HEK293T (cell line): ENCODE measurements around the gene OR4C6.

Source experiments
- ARNT ChIP-seq: fragments of 450-650 bp; IDR thresholded peaks from 2 replicates; pipeline ENCODE4 v1.6.1; 2017; ENCODE audit warnings: mild to moderate bottlenecking
- BHLHE40 ChIP-seq: fragments of 450-650 bp; IDR thresholded peaks from 2 replicates; pipeline ENCODE4 v1.6.1; 2016; ENCODE audit warnings: mild to moderate bottlenecking, moderate library complexity, borderline replicate concordance
- CTBP1 ChIP-seq: fragments of 450-650 bp; IDR thresholded peaks from 2 replicates; pipeline ENCODE4 v1.6.1; 2016; ENCODE audit warnings: borderline replicate concordance
- FOXA1 ChIP-seq: fragments of 450-650 bp; IDR thresholded peaks from 2 replicates; pipeline ENCODE4 v1.6.1; 2016; ENCODE audit warnings: mild to moderate bottlenecking
- FOXK2 ChIP-seq: fragments of 450-650 bp; IDR thresholded peaks from 2 replicates; pipeline ENCODE4 v1.6.1; 2016; ENCODE audit warnings: mild to moderate bottlenecking
- FOXM1 ChIP-seq: fragments of 450-650 bp; IDR thresholded peaks from 2 replicates; pipeline ENCODE4 v1.6.1; 2017; ENCODE audit warnings: mild to moderate bottlenecking, borderline replicate concordance
- HDGF ChIP-seq: fragments of 450-650 bp; IDR thresholded peaks from 2 replicates; pipeline ENCODE4 v1.6.1; 2017; ENCODE audit warnings: antibody characterized with exemption, borderline replicate concordance
- L3MBTL2 ChIP-seq: fragments of 450-650 bp; conservative IDR thresholded peaks from 2 replicates; pipeline ENCODE4 v1.6.1; 2016; ENCODE audit warnings: mild to moderate bottlenecking
- LEF1 ChIP-seq: fragments of 450-650 bp; IDR thresholded peaks from 2 replicates; pipeline ENCODE4 v1.6.1; 2017; ENCODE audit warnings: mild to moderate bottlenecking, borderline replicate concordance
- NFRKB ChIP-seq: fragments of 450-650 bp; IDR thresholded peaks from 2 replicates; pipeline ENCODE4 v1.6.1; 2016; ENCODE audit warnings: mild to moderate bottlenecking, moderate library complexity
- SP1 ChIP-seq: fragments of 450-650 bp; IDR thresholded peaks from 2 replicates; pipeline ENCODE4 v1.6.1; 2017
- SUZ12 ChIP-seq: fragments of 450-650 bp; IDR thresholded peaks from 2 replicates; pipeline ENCODE4 v1.6.1; 2016; ENCODE audit warnings: mild to moderate bottlenecking

- TF ChIP-seq FOXA1 (no peak), CTBP1 (no peak), HDGF (no peak), BHLHE40 (no peak), NFRKB (no peak), L3MBTL2 (no peak), SP1 (no peak), LEF1 (no peak), FOXM1 (no peak), SUZ12 (no peak), FOXK2 (no peak), ARNT (no peak)
Measured at GRCh38 chr11:55624531-55624930, 37.5 kb upstream of the OR4C6 start.
